ENCODE results near the gene SLC2A11. TPM values are rescaled to one million over a fixed set of nuclear protein-coding genes. Genes with fewer than 3 reads are reported as not detected.

The SLC2A11 gene
- total and polyA plus RNA-seq, 10 of the 15 experiments (the other 5 are each of a cell fraction or from before 2014, with no cell fraction given) = 0.98 to 18.3 (median 8.6) TPM

DNA sequence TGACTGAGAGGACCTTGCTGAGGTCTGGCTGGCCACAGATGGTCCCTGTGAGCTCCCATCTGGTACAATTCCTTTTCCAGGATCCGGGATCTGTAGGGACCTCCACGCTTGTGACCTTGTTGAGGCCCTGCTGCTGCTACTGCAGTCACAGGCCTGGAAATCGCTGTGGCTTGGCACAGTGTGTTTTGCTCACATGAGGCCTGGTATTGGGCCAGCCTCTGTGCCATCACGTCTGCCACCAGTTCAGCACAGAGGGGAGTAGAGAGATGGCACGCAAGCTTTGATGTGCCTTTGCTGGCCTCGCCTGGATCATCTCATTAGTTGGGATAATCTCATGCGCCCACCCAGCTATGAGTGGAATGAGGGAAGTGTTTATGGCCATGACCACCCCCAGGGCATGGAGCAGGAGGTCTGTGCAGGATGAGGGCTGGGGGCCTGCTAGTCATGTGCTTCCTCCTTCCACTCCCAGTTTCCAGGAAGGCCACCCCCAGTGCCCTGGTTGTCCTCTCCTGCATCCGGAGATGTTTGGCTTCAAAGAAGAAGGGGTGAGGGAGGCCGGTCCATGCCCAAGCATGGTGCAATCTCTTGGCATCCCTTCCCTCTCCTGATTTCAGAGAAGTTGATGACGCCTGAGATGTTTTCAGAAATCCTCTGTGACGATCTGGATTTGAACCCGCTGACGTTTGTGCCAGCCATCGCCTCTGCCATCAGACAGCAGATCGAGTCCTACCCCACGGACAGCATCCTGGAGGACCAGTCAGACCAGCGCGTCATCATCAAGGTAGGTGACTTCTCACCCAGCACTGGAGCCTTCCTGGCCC lies 41.3 kb upstream of the SLC2A11 start:
- SMC1A ChIA-PET (ENCODE audit: uncharacterized antibody, unreplicated experiment) = interaction anchor here (1.1 kb wide), 1 partner anchor 11 kb away, joined by 3 read pairs; no protein-coding TSS in a partner anchor
- intact Hi-C loops (cut with micrococcal nuclease; ENCODE audit: unreplicated experiment) (no loop called here), in situ Hi-C loops (cut with MboI) (no loop called here)
- no peaks in the 10 kb centered on the region; the same call in 1 of the 2 replicates for H4K20me1 ChIP-seq (ENCODE audit: control insufficient read depth, insufficient read depth)
- TF ChIP-seq WRNIP1 (IDR thresholded peaks at IDR 0.05; ENCODE audit: borderline replicate concordance, low read depth, low read length) (no peak), EGR1 (IDR thresholded peaks at IDR 0.05; ENCODE audit: borderline replicate concordance in 1 of 2, low read depth in 2 of 2, low read length in 2 of 2) (no peak), CBX3 (IDR thresholded peaks at IDR 0.05; ENCODE audit: borderline replicate concordance, low read depth) (no peak), ZNF384 (IDR thresholded peaks at IDR 0.05; ENCODE audit: borderline replicate concordance, low read depth, low read length) (no peak), TBL1XR1 (IDR thresholded peaks at IDR 0.05; ENCODE audit: low read depth, low read length) (no peak), NFIC (IDR thresholded peaks at IDR 0.05; ENCODE audit: low read depth, low read length) (no peak), MTA3 (IDR thresholded peaks at IDR 0.05; ENCODE audit: borderline replicate concordance, low read length) (no peak), NR2C1 (IDR thresholded peaks at IDR 0.05) (no peak)
- TF ChIP-seq, protein P1, sequence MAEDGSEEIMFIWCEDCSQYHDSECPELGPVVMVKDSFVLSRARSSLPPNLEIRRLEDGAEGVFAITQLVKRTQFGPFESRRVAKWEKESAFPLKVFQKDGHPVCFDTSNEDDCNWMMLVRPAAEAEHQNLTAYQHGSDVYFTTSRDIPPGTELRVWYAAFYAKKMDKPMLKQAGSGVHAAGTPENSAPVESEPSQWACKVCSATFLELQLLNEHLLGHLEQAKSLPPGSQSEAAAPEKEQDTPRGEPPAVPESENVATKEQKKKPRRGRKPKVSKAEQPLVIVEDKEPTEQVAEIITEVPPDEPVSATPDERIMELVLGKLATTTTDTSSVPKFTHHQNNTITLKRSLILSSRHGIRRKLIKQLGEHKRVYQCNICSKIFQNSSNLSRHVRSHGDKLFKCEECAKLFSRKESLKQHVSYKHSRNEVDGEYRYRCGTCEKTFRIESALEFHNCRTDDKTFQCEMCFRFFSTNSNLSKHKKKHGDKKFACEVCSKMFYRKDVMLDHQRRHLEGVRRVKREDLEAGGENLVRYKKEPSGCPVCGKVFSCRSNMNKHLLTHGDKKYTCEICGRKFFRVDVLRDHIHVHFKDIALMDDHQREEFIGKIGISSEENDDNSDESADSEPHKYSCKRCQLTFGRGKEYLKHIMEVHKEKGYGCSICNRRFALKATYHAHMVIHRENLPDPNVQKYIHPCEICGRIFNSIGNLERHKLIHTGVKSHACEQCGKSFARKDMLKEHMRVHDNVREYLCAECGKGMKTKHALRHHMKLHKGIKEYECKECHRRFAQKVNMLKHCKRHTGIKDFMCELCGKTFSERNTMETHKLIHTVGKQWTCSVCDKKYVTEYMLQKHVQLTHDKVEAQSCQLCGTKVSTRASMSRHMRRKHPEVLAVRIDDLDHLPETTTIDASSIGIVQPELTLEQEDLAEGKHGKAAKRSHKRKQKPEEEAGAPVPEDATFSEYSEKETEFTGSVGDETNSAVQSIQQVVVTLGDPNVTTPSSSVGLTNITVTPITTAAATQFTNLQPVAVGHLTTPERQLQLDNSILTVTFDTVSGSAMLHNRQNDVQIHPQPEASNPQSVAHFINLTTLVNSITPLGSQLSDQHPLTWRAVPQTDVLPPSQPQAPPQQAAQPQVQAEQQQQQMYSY (CRISPR knock-in tag; IDR thresholded peaks at IDR 0.05) = no peak
- TF ChIP-seq, protein P2, sequence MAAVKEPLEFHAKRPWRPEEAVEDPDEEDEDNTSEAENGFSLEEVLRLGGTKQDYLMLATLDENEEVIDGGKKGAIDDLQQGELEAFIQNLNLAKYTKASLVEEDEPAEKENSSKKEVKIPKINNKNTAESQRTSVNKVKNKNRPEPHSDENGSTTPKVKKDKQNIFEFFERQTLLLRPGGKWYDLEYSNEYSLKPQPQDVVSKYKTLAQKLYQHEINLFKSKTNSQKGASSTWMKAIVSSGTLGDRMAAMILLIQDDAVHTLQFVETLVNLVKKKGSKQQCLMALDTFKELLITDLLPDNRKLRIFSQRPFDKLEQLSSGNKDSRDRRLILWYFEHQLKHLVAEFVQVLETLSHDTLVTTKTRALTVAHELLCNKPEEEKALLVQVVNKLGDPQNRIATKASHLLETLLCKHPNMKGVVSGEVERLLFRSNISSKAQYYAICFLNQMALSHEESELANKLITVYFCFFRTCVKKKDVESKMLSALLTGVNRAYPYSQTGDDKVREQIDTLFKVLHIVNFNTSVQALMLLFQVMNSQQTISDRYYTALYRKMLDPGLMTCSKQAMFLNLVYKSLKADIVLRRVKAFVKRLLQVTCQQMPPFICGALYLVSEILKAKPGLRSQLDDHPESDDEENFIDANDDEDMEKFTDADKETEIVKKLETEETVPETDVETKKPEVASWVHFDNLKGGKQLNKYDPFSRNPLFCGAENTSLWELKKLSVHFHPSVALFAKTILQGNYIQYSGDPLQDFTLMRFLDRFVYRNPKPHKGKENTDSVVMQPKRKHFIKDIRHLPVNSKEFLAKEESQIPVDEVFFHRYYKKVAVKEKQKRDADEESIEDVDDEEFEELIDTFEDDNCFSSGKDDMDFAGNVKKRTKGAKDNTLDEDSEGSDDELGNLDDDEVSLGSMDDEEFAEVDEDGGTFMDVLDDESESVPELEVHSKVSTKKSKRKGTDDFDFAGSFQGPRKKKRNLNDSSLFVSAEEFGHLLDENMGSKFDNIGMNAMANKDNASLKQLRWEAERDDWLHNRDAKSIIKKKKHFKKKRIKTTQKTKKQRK (IDR thresholded peaks at IDR 0.05; ENCODE audit: low read depth, low read length) = no peak
- POLR2A ChIA-PET = interaction anchor here (1.4 kb wide), 1 partner anchor 10 kb away, joined by 3 read pairs; no protein-coding TSS in a partner anchor
- H3K27ac ChIP-seq (ENCODE audit: control insufficient read depth, insufficient read depth) = no peak overlapping the region
- FAIRE-seq (no peak), DNase-seq (ENCODE audit: low read depth, low spot score) (no peak), ATAC-seq (no peak)
- CTCF ChIA-PET = interaction anchor here (1.5 kb wide), 1 partner anchor 9 kb away, joined by 4 read pairs; no protein-coding TSS in a partner anchor
- H3K9ac ChIP-seq (ENCODE audit: control insufficient read depth, insufficient read depth, low read length) = no peak overlapping the region
- no peak overlapping the region for H3K4me2 ChIP-seq (ENCODE audit: control insufficient read depth, insufficient read depth)
- no peaks in the 10 kb centered on the region for H3K79me2 ChIP-seq (ENCODE audit: control insufficient read depth, insufficient read depth, low read length)
- BruUV-seq (replicated peaks) = no TSS peak
- H2AFZ ChIP-seq (ENCODE audit: control insufficient read depth, low read depth, low read length) = no peak overlapping the region
- H3K27me3 ChIP-seq (replicated peaks in 1 of 2; ENCODE audit: control insufficient read depth in 2 of 2, insufficient read depth in 2 of 2, low read length in 1 of 2) = no peaks in the 10 kb centered on the region
- RAD21 ChIA-PET (ENCODE audit: unreplicated experiment) = no interaction called here
- H3K4me1 ChIP-seq (ENCODE audit: control insufficient read depth, insufficient read depth, low read length) = no peaks in the 10 kb centered on the region
- no peaks in the 10 kb centered on the region for H3K9me3 ChIP-seq (replicated peaks; ENCODE audit: control insufficient read depth, insufficient read depth, low read length)
- no peak overlapping the region for H3K4me3 ChIP-seq
- WGBS (ENCODE audit: insufficient coverage, insufficient replicate concordance, low lambda C conversion rate, missing lambda C conversion rate) = 93% methylated on average over 18 of the region's 18 CpGs
- peaks cover 9 to 34% of the 10 kb centered on the region in 2 experiments for H3K36me3 ChIP-seq (ENCODE audit: control insufficient read depth in 2 of 2, insufficient read depth in 2 of 2, low read length in 1 of 2)

Data from GM12878 (cell line).